ENCODE results near the gene MUC20. TPM values are rescaled to one million over a fixed set of nuclear protein-coding genes. Genes with fewer than 3 reads are reported as not detected.
A peak's percentile ranks its signal among the peaks of the same experiment; 100 is the strongest.
"Not testable (repeated sequence)": the region's sequence is repeated elsewhere in the genome, so short reads cannot be mapped to it uniquely, and the experiment has no call there.

MUC20 gene
- total and polyA plus RNA-seq, 7 experiments from 2014 or later, result 0.66 to 17.8 (median 12.2) TPM

- CTCF ChIA-PET, result no interaction called here
- Histone ChIP-seq H3K27ac (ENCODE audit: low read depth, low read length) (no peak overlapping the region), H3K27me3 (ENCODE audit: control insufficient read depth in 2 of 2, insufficient read depth in 2 of 2, low read length in 2 of 2) (no peaks in the 10 kb centered on the region), H3K9me3 (ENCODE audit: control insufficient read depth in 2 of 3, low read length in 3 of 3) (no peaks in the 10 kb centered on the region), H3K4me1 (ENCODE audit: control insufficient read depth in 2 of 2, insufficient read depth in 2 of 2, low read length in 2 of 2) (no peaks in the 10 kb centered on the region), H3K36me3 (ENCODE audit: control insufficient read depth in 2 of 3, insufficient read depth in 3 of 3, low read length in 3 of 3) (peaks cover 0 to 7% (median 0%) of the 10 kb centered on the region in 3 experiments), H3K4me3 (ENCODE audit: low read length) (no peak overlapping the region)
- ATAC-seq, result no peak
- peaks cover 0 to 2% (median 0%) of the 10 kb centered on the region in 11 donors for H3K9me3 Mint-ChIP-seq
- peaks cover 0 to 20% (median 17%) of the 10 kb centered on the region in 5 donors for H3K36me3 Mint-ChIP-seq
- no peak for DNase-seq
- intact Hi-C loops (cut with micrococcal nuclease), result loop anchor here in 1 of 2 donors (5.0 kb wide), 1 partner anchor 113 kb away; no protein-coding TSS in a partner anchor
- H3K4me3 Mint-ChIP-seq, result no peak overlapping the region
- H3K27ac Mint-ChIP-seq, result no peak overlapping the region
- H3K27me3 Mint-ChIP-seq, result peaks cover 0 to 12% (median 0%) of the 10 kb centered on the region in 5 donors
- H3K4me1 Mint-ChIP-seq, result no peaks in the 10 kb centered on the region
- POLR2A ChIA-PET, result no interaction called here
Measured at GRCh38 chr3:195739561-195740111, 18.9 kb downstream of the MUC20 start.

GRCh38 chr3:195744437-195744836 is 23.7 kb downstream of the MUC20 start:
- no peak overlapping the region for H3K4me3 Mint-ChIP-seq
- Histone ChIP-seq H3K4me3 (ENCODE audit: low read length) (no peak overlapping the region), H3K27me3 (ENCODE audit: control insufficient read depth in 2 of 2, insufficient read depth in 2 of 2, low read length in 2 of 2) (no peaks in the 10 kb centered on the region), H3K36me3 (ENCODE audit: control insufficient read depth in 2 of 3, insufficient read depth in 3 of 3, low read length in 3 of 3) (no peaks in the 10 kb centered on the region), H3K27ac (ENCODE audit: low read depth, low read length) (no peak overlapping the region), H3K4me1 (ENCODE audit: control insufficient read depth in 2 of 2, insufficient read depth in 2 of 2, low read length in 2 of 2) (peaks cover 0 to 8% of the 10 kb centered on the region in 2 donors), H3K9me3 (ENCODE audit: control insufficient read depth in 2 of 3, low read length in 3 of 3) (no peaks in the 10 kb centered on the region)
- CTCF ChIA-PET, result no interaction called here
- peaks cover 0 to 4% (median 0%) of the 10 kb centered on the region in 5 donors for H3K36me3 Mint-ChIP-seq
- no peak overlapping the region for H3K27ac Mint-ChIP-seq
- DNase-seq, result no peak
- peaks cover 3 to 16% (median 9%) of the 10 kb centered on the region in 7 donors for H3K4me1 Mint-ChIP-seq
- intact Hi-C loops (cut with micrococcal nuclease), result loop anchor here in 1 of 2 donors (1.0 to 5.0 kb wide), 2 partner anchors 14 to 108 kb away; no protein-coding TSS in a partner anchor
- H3K9me3 Mint-ChIP-seq, result peaks cover 0 to 2% (median 0%) of the 10 kb centered on the region in 11 donors
- no peak for ATAC-seq
- peaks cover 0 to 14% (median 0%) of the 10 kb centered on the region in 5 donors for H3K27me3 Mint-ChIP-seq
- POLR2A ChIA-PET, result interaction anchor here (0.8 kb wide), 1 partner anchor 1436 kb away, joined by 4 read pairs; no protein-coding TSS in a partner anchor

GRCh38 chr3:195746346-195746745 is 25.6 kb downstream of the MUC20 start:
- ATAC-seq, result no peak
- POLR2A ChIA-PET, result no interaction called here

GRCh38 chr3:195746751-195747150 is 26.0 kb downstream of the MUC20 start:
- H3K4me3 Mint-ChIP-seq, result peak overlapping the region in 4 of 10 donors; percentile 11 to 62 (median 20)
- Histone ChIP-seq H3K36me3 (ENCODE audit: control insufficient read depth in 2 of 3, insufficient read depth in 3 of 3, low read length in 3 of 3) (no peaks in the 10 kb centered on the region), H3K27me3 (ENCODE audit: control insufficient read depth in 2 of 2, insufficient read depth in 2 of 2, low read length in 2 of 2) (no peaks in the 10 kb centered on the region), H3K27ac (ENCODE audit: low read depth, low read length) (no peak overlapping the region), H3K9me3 (ENCODE audit: control insufficient read depth in 2 of 3, low read length in 3 of 3) (no peaks in the 10 kb centered on the region), H3K4me3 (ENCODE audit: low read length) (no peak overlapping the region), H3K4me1 (ENCODE audit: control insufficient read depth in 2 of 2, insufficient read depth in 2 of 2, low read length in 2 of 2) (peaks cover 0 to 8% of the 10 kb centered on the region in 2 donors)
- DNase-seq (no peak), ATAC-seq (no peak)
- ChIA-PET POLR2A (no interaction called here), CTCF (interaction anchor here (0.5 kb wide), 1 partner anchor 59 kb away, joined by 3 read pairs; no protein-coding TSS in a partner anchor)
- H3K36me3 Mint-ChIP-seq, result no peaks in the 10 kb centered on the region
- peaks cover 3 to 16% (median 9%) of the 10 kb centered on the region in 7 donors for H3K4me1 Mint-ChIP-seq
- H3K27ac Mint-ChIP-seq, result peak overlapping the region in 1 of 9 donors; percentile 38
- intact Hi-C loops (cut with micrococcal nuclease), result loop anchor here in 1 of 2 donors (5.0 kb wide), 2 partner anchors 151 to 461 kb away; no protein-coding TSS in a partner anchor
- peaks cover 0 to 2% (median 0%) of the 10 kb centered on the region in 11 donors for H3K9me3 Mint-ChIP-seq
- peaks cover 0 to 12% (median 0%) of the 10 kb centered on the region in 5 donors for H3K27me3 Mint-ChIP-seq

More at GRCh38 chr3:195746346-195746745, 25.6 kb downstream of the MUC20 start:
- Mint-ChIP-seq H3K36me3 (no peaks in the 10 kb centered on the region), H3K9me3 (peaks cover 0 to 2% (median 0%) of the 10 kb centered on the region in 11 donors), H3K4me3 (peak overlapping the region in 1 of 10 donors; percentile 62), H3K27ac (peak overlapping the region in 2 of 9 donors; percentile 38 to 45), H3K4me1 (peaks cover 3 to 16% (median 9%) of the 10 kb centered on the region in 7 donors), H3K27me3 (peaks cover 0 to 14% (median 0%) of the 10 kb centered on the region in 5 donors)
- no peaks in the 10 kb centered on the region for H3K36me3 ChIP-seq (ENCODE audit: control insufficient read depth in 2 of 3, insufficient read depth in 3 of 3, low read length in 3 of 3)
- no peak for DNase-seq
- CTCF ChIA-PET, result no interaction called here
- no peaks in the 10 kb centered on the region for H3K9me3 ChIP-seq (ENCODE audit: control insufficient read depth in 2 of 3, low read length in 3 of 3)
- intact Hi-C loops (cut with micrococcal nuclease), result loop anchor here in 1 of 2 donors (5.0 kb wide), 2 partner anchors 151 to 461 kb away; no protein-coding TSS in a partner anchor
- H3K4me1 ChIP-seq (ENCODE audit: control insufficient read depth in 2 of 2, insufficient read depth in 2 of 2, low read length in 2 of 2), result peaks cover 0 to 8% of the 10 kb centered on the region in 2 donors
- H3K4me3 ChIP-seq (ENCODE audit: low read length), result no peak overlapping the region
- H3K27ac ChIP-seq (ENCODE audit: low read depth, low read length), result no peak overlapping the region
- H3K27me3 ChIP-seq (ENCODE audit: control insufficient read depth in 2 of 2, insufficient read depth in 2 of 2, low read length in 2 of 2), result no peaks in the 10 kb centered on the region

- Mint-ChIP-seq H3K4me3 (peak overlapping the region in 3 of 10 donors; percentile 29 to 40 (median 39)), H3K27ac (peak overlapping the region in 4 of 9 donors; percentile 45 to 86 (median 70)), H3K36me3 (no peaks in the 10 kb centered on the region), H3K4me1 (peaks cover 6 to 18% (median 12%) of the 10 kb centered on the region in 7 donors), H3K9me3 (peaks cover 0 to 2% (median 0%) of the 10 kb centered on the region in 11 donors), H3K27me3 (peaks cover 0 to 7% (median 0%) of the 10 kb centered on the region in 5 donors)
- POLR2A ChIA-PET, result no interaction called here
- CTCF ChIA-PET, result no interaction called here
- H3K36me3 ChIP-seq (ENCODE audit: control insufficient read depth in 2 of 3, insufficient read depth in 3 of 3, low read length in 3 of 3), result no peaks in the 10 kb centered on the region
- H3K4me1 ChIP-seq (ENCODE audit: control insufficient read depth in 2 of 2, insufficient read depth in 2 of 2, low read length in 2 of 2), result peaks cover 0 to 8% of the 10 kb centered on the region in 2 donors
- no peaks in the 10 kb centered on the region for H3K27me3 ChIP-seq (ENCODE audit: control insufficient read depth in 2 of 2, insufficient read depth in 2 of 2, low read length in 2 of 2)
- no peak overlapping the region for H3K27ac ChIP-seq (ENCODE audit: low read depth, low read length)
- intact Hi-C loops (cut with micrococcal nuclease), result loop anchor here (1.0 to 5.0 kb wide), 4 partner anchors 149 to 477 kb away; partner anchors contain the start of gene XXYLT1 (in 1 of the 2)
- DNase-seq, result no peak
- no peak overlapping the region for H3K4me3 ChIP-seq (ENCODE audit: low read length)
- ATAC-seq, result no peak
- no peaks in the 10 kb centered on the region for H3K9me3 ChIP-seq (ENCODE audit: control insufficient read depth in 2 of 3, low read length in 3 of 3)
Measured at GRCh38 chr3:195748661-195749060, 27.9 kb downstream of the MUC20 start.

GRCh38 chr3:195749101-195749500 is 28.3 kb downstream of the MUC20 start:
- H3K27ac ChIP-seq (ENCODE audit: low read depth, low read length); ATAC-seq; H3K27me3 Mint-ChIP-seq; POLR2A ChIA-PET; H3K9me3 Mint-ChIP-seq; H3K4me3 Mint-ChIP-seq; H3K4me1 ChIP-seq (ENCODE audit: control insufficient read depth in 2 of 2, insufficient read depth in 2 of 2, low read length in 2 of 2); H3K27me3 ChIP-seq (ENCODE audit: control insufficient read depth in 2 of 2, insufficient read depth in 2 of 2, low read length in 2 of 2); H3K9me3 ChIP-seq (ENCODE audit: control insufficient read depth in 2 of 3, low read length in 3 of 3); H3K36me3 Mint-ChIP-seq; H3K4me3 ChIP-seq (ENCODE audit: low read length); CTCF ChIA-PET; DNase-seq; H3K36me3 ChIP-seq (ENCODE audit: control insufficient read depth in 2 of 3, insufficient read depth in 3 of 3, low read length in 3 of 3): not testable (repeated sequence)
- H3K27ac Mint-ChIP-seq, result peak overlapping the region in 1 of 9 donors; percentile 66
- intact Hi-C loops (cut with micrococcal nuclease), result loop anchor here in 1 of 2 donors (5.0 kb wide), 2 partner anchors 148 to 458 kb away; no protein-coding TSS in a partner anchor
- peaks cover 6 to 18% (median 14%) of the 10 kb centered on the region in 7 donors for H3K4me1 Mint-ChIP-seq

Data from naive thymus-derived CD4-positive, alpha-beta T cell (primary cell).